Activated T-helper 17 cell treated with anti-CD3 and anti-CD28 coated beads, Interleukin-2, amount 50 U/mL, for 72 hours (primary cell): Measurements from ENCODE around the gene ELMO1. TPM values are rescaled to one million over a fixed set of nuclear protein-coding genes. Genes with fewer than 3 reads are reported as not detected.
A peak's percentile ranks its signal among the peaks of the same experiment; 100 is the strongest.

Experiments
- ATAC-seq: fragments of 150-1000 bp; cut with Tn5 transposase; replicated peaks from 2 replicates; pipeline ENCODE4 v1.10.0; 2021; ENCODE audit warnings: mild to moderate bottlenecking, moderate library complexity
- H3K27ac Mint-ChIP-seq: one replicate; pipeline ENCODE4 v1.8.0; 2022; ENCODE audit warnings: mixed read lengths
- H3K27me3 Mint-ChIP-seq: one replicate; pipeline ENCODE4 v1.8.0; 2022; ENCODE audit warnings: mixed read lengths
- H3K36me3 Mint-ChIP-seq: one replicate; pipeline ENCODE4 v1.8.0; 2022; ENCODE audit warnings: low read depth, mild to moderate bottlenecking, mixed read lengths
- H3K4me1 Mint-ChIP-seq: one replicate; pipeline ENCODE4 v1.8.0; 2022; ENCODE audit warnings: mixed read lengths
- H3K4me3 Mint-ChIP-seq: one replicate; pipeline ENCODE4 v1.8.0; 2022; ENCODE audit warnings: mild to moderate bottlenecking, mixed read lengths
- H3K9me3 Mint-ChIP-seq: one replicate; pipeline ENCODE4 v1.8.0; 2022; ENCODE audit warnings: mixed read lengths
- total RNA-seq, 2 donors: library from RNA; stranded (reverse); gene quantifications; one replicate each; pipeline ENCODE4 v1.2.3, GENCODE V29; 2022

ELMO1 gene
- total RNA-seq, 2 donors from 2014 or later, result 77.4 to 106 TPM

DNA sequence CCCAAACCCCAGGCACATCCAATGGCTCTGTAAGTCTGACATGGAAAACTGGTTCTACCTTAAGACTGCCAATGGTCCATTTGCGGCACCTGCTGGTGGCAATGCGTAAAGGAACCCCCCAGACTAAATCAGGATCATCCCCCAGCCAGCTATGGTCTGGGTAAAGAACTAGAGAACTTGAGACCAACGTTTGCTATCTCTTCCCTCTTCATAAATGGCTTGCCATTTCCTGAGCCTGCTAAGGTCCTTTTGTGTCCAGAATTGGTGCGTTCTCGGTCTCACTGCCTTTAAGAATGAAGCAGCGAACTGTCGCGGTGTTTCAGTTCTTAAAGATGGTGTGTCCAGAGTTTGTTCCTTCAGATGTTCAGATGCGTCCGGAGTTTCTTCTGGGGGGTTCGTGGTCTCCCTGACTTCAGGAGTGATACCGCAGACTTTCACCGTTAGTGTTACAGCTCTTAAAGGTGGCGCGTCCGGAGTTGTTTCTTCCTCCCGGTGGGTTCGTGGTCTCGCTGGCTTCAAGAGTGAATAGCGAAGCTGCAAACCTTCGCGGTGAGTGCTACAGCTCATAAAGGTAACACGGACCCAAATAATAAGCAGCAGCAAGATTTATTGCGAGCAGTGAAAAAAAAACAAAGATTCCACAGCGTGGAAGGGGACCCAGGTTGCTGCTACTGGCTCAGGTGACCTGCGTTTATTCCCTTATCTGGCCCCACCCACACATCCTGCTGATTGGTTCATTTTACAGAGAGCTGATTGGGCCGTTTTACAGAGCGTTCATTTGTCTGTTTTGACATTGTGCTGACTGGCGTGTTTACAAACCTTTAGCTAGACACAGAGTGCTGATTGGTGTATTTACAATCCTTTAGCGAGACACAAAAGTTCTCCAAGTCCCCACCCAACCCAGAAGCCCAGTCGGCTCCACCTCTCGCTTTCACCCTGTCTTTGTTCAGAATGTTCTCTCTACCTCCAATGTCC lies 95.4 kb downstream of the ELMO1 start:
- no peaks in the 10 kb centered on the region for H3K36me3 Mint-ChIP-seq
- no peaks in the 10 kb centered on the region for H3K9me3 Mint-ChIP-seq
- no peaks in the 10 kb centered on the region for H3K27me3 Mint-ChIP-seq
- ATAC-seq, result peak; percentile 75
- peak overlapping the region; percentile 87 for H3K4me3 Mint-ChIP-seq
- peaks cover 57% of the 10 kb centered on the region for H3K4me1 Mint-ChIP-seq
- H3K27ac Mint-ChIP-seq, result peak overlapping the region; percentile 95

- Mint-ChIP-seq H3K36me3 (no peaks in the 10 kb centered on the region), H3K4me3 (peak overlapping the region; percentile 87), H3K4me1 (peaks cover 59% of the 10 kb centered on the region), H3K27me3 (no peaks in the 10 kb centered on the region), H3K27ac (peak overlapping the region; percentile 95), H3K9me3 (no peaks in the 10 kb centered on the region)
- no peak for ATAC-seq
Measured at GRCh38 chr7:37352251-37352880, 96.3 kb downstream of the ELMO1 start.

- no peaks in the 10 kb centered on the region for H3K9me3 Mint-ChIP-seq
- ATAC-seq, result no peak
- peak overlapping the region; percentile 87 for H3K4me3 Mint-ChIP-seq
- no peak overlapping the region for H3K27ac Mint-ChIP-seq
- H3K27me3 Mint-ChIP-seq, result no peaks in the 10 kb centered on the region
- no peaks in the 10 kb centered on the region for H3K36me3 Mint-ChIP-seq
- peaks cover 56% of the 10 kb centered on the region for H3K4me1 Mint-ChIP-seq
Measured at GRCh38 chr7:37351716-37352115, 96.9 kb downstream of the ELMO1 start.

GRCh38 chr7:37349979-37350590 lies 98.6 kb downstream of the ELMO1 start:
- no peaks in the 10 kb centered on the region for H3K9me3 Mint-ChIP-seq
- no peaks in the 10 kb centered on the region for H3K27me3 Mint-ChIP-seq
- H3K27ac Mint-ChIP-seq, result peak overlapping the region; percentile 62
- H3K4me1 Mint-ChIP-seq, result peaks cover 54% of the 10 kb centered on the region
- no peaks in the 10 kb centered on the region for H3K36me3 Mint-ChIP-seq
- no peak for ATAC-seq
- peak overlapping the region; percentile 87 for H3K4me3 Mint-ChIP-seq

DNA sequence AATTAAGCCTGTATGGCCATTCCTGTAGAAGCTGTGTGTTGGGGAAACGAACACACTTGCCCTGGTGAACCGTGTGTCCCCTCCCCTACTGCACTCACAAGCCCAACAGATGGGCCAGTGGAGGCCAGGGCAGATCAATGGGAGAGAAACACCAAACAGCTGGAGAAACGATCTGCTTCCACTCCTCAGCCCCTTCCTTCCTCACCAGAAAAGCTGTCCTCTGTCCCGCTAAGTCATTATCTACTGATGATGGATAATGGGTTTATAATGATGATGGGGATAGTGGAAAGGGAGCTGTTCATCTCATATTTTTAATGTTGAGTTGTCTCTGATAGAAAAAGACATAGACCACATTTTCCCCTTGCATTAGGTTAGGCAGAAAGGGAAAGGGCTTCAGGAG lies 99.7 kb downstream of the ELMO1 start:
- no peaks in the 10 kb centered on the region for H3K36me3 Mint-ChIP-seq
- H3K27ac Mint-ChIP-seq, result peak overlapping the region; percentile 1
- H3K4me3 Mint-ChIP-seq, result peak overlapping the region; percentile 20
- no peaks in the 10 kb centered on the region for H3K9me3 Mint-ChIP-seq
- no peaks in the 10 kb centered on the region for H3K27me3 Mint-ChIP-seq
- peaks cover 49% of the 10 kb centered on the region for H3K4me1 Mint-ChIP-seq
- ATAC-seq, result no peak

GRCh38 chr7:37346761-37347160 lies 101.9 kb downstream of the ELMO1 start:
- Mint-ChIP-seq H3K36me3 (peaks cover 13% of the 10 kb centered on the region), H3K4me1 (peaks cover 47% of the 10 kb centered on the region), H3K27me3 (no peaks in the 10 kb centered on the region), H3K9me3 (no peaks in the 10 kb centered on the region), H3K4me3 (no peak overlapping the region), H3K27ac (no peak overlapping the region)
- ATAC-seq, result no peak

DNA sequence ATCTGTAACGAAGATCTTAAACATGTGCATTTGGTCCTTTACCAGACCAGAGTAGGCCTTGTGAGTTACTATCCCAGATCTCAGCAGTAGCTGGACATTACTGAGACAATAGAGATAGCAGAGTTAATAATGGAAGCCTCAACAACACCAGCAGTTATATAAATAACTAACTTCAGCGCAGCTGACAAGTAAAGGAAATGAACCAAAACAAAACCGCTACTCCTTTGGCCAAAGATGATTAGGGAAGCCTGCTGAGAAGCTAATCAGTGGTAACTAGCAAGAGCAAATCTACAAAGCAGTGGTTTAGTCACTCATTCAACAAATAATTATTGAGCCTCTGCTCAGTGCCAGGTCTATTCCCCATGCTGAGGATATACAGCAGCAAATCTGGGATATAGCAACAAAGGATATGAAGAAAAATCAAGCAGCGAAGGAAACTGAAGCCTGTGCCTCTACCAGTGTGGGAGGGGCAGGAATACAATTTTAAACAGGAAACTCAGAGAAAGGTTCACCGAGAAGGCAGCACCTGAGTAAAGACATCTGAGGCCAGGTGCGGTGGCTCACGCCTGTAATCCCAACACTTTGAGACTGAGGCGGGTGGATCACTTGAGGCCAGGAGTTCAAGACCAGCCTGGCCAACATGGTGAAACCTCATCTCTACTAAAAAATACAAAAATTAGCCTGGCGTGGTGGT lies 103.6 kb downstream of the ELMO1 start:
- Mint-ChIP-seq H3K36me3 (peaks cover 31% of the 10 kb centered on the region), H3K27me3 (no peaks in the 10 kb centered on the region), H3K4me1 (peaks cover 50% of the 10 kb centered on the region), H3K9me3 (no peaks in the 10 kb centered on the region), H3K27ac (peak overlapping the region; percentile 45), H3K4me3 (peak overlapping the region; percentile 86)
- no peak for ATAC-seq

GRCh38 chr7:37342688-37343471 lies 105.8 kb downstream of the ELMO1 start:
- Mint-ChIP-seq H3K27ac (peak overlapping the region; percentile 95), H3K9me3 (no peaks in the 10 kb centered on the region), H3K4me3 (peak overlapping the region; percentile 86), H3K4me1 (peaks cover 43% of the 10 kb centered on the region), H3K36me3 (peaks cover 52% of the 10 kb centered on the region), H3K27me3 (no peaks in the 10 kb centered on the region)
- ATAC-seq, result peak; percentile 83

GRCh38 chr7:37342176-37342687 lies 106.4 kb downstream of the ELMO1 start:
- peak overlapping the region; percentile 95 for H3K27ac Mint-ChIP-seq
- peaks cover 59% of the 10 kb centered on the region for H3K36me3 Mint-ChIP-seq
- no peaks in the 10 kb centered on the region for H3K27me3 Mint-ChIP-seq
- peak overlapping the region; percentile 86 for H3K4me3 Mint-ChIP-seq
- no peaks in the 10 kb centered on the region for H3K9me3 Mint-ChIP-seq
- peak; percentile 15 for ATAC-seq
- H3K4me1 Mint-ChIP-seq, result peaks cover 37% of the 10 kb centered on the region

GRCh38 chr7:37341033-37341630 lies 107.5 kb downstream of the ELMO1 start:
- Mint-ChIP-seq H3K36me3 (peaks cover 70% of the 10 kb centered on the region), H3K4me1 (peaks cover 42% of the 10 kb centered on the region), H3K4me3 (peak overlapping the region; percentile 86), H3K27ac (peak overlapping the region; percentile 95), H3K9me3 (peaks cover 5% of the 10 kb centered on the region), H3K27me3 (no peaks in the 10 kb centered on the region)
- ATAC-seq, result peak; percentile 59

DNA sequence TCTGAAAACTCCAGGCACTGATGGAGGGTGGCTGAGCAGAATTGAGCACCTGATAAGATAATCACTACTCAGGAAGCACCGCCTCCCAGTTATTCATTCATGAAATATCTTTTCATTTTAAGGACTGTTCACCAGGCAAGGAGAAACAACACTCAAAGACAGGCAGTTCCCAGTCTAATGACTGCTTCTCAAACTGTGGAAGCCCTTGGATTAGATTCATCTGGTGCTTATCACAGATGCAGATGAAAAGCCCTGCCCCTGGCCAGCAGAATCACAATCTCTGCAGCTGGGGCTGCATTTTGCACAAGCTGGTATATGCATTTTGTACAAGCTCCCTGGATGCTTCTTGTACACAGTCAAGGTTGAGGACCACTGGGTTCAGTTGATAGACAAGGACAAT lies 109.7 kb downstream of the ELMO1 start:
- peak overlapping the region; percentile 86 for H3K4me3 Mint-ChIP-seq

GRCh38 chr7:37337522-37337921 lies 111.1 kb downstream of the ELMO1 start:
- peak overlapping the region; percentile 89 for H3K27ac Mint-ChIP-seq
- no peak for ATAC-seq
- H3K4me3 Mint-ChIP-seq, result peak overlapping the region; percentile 74
- H3K9me3 Mint-ChIP-seq, result peaks cover 5% of the 10 kb centered on the region
- H3K36me3 Mint-ChIP-seq, result peaks cover 100% of the 10 kb centered on the region
- H3K4me1 Mint-ChIP-seq, result peaks cover 42% of the 10 kb centered on the region
- H3K27me3 Mint-ChIP-seq, result no peaks in the 10 kb centered on the region

More for the DNA sequence above, 109.7 kb downstream of the ELMO1 start:
- Mint-ChIP-seq H3K4me1 (peaks cover 40% of the 10 kb centered on the region), H3K36me3 (peaks cover 91% of the 10 kb centered on the region), H3K27me3 (no peaks in the 10 kb centered on the region), H3K27ac (no peak overlapping the region), H3K9me3 (peaks cover 5% of the 10 kb centered on the region)
- no peak for ATAC-seq

GRCh38 chr7:37336259-37336658 lies 112.4 kb downstream of the ELMO1 start:
- Mint-ChIP-seq H3K9me3 (peaks cover 5% of the 10 kb centered on the region), H3K4me1 (peaks cover 48% of the 10 kb centered on the region), H3K27ac (peak overlapping the region; percentile 89), H3K4me3 (peak overlapping the region; percentile 74), H3K36me3 (peaks cover 99% of the 10 kb centered on the region), H3K27me3 (no peaks in the 10 kb centered on the region)
- peak; percentile 87 for ATAC-seq
